DMS153 treated with DMSO at 0.1 percent for 48 hours (cell line): Measurements from ENCODE around the gene FIBP.

Experiments
- DNase-seq: peaks from one replicate; lab custom pipeline; 2025; ENCODE audit not compliant: unreplicated experiment; lab: John Stamatoyannopoulos, UW

Gene FIBP

GRCh38 chr11:65888163-65888814 lies at the start of gene FIBP:
Gene FIBP, minus strand, starts transcription at chr11:65888471. Its CDS starts 53 bp downstream, at chr11:65888418.
- DNase-seq: peak; percentile 88

- DNase-seq: no peak
These were observed 49.5 kb upstream of the FIBP start for GRCh38 chr11:65937766-65938165.

GRCh38 chr11:65934014-65934413 lies 45.7 kb upstream of the FIBP start:
- DNase-seq: no peak

GRCh38 chr11:65932558-65932919 lies 44.3 kb upstream of the FIBP start:
- no peak for DNase-seq

- DNase-seq: no peak
These were observed 43.7 kb upstream of the FIBP start for GRCh38 chr11:65931773-65932557.

- DNase-seq: no peak
These were observed 40.4 kb upstream of the FIBP start for GRCh38 chr11:65928667-65929066.

GRCh38 chr11:65927904-65928397 lies 39.7 kb upstream of the FIBP start:
- DNase-seq: no peak

GRCh38 chr11:65925397-65925796 lies 37.1 kb upstream of the FIBP start:
- no peak for DNase-seq

- DNase-seq: no peak
These were observed 34.3 kb upstream of the FIBP start for GRCh38 chr11:65922565-65922964.

GRCh38 chr11:65921876-65922275 lies 33.6 kb upstream of the FIBP start:
- DNase-seq: no peak

- DNase-seq: no peak
These were observed 32.8 kb upstream of the FIBP start for GRCh38 chr11:65921033-65921555.

- DNase-seq: no peak
These were observed 32.1 kb upstream of the FIBP start for GRCh38 chr11:65920372-65920802.

- no peak for DNase-seq
These were observed 31.5 kb upstream of the FIBP start for GRCh38 chr11:65919573-65920371.

- DNase-seq: peak; percentile 94
These were observed 30.9 kb upstream of the FIBP start, which contains the start of gene DRAP1 for GRCh38 chr11:65919141-65919572. Gene DRAP1, plus strand, starts transcription at chr11:65919426. Its CDS starts 76 bp downstream, at chr11:65919502.

- no peak for DNase-seq
These were observed 30.2 kb upstream of the FIBP start, which contains the start of gene C11orf68 for GRCh38 chr11:65918211-65919140. Gene C11orf68, minus strand, starts transcription at chr11:65919062. Its CDS starts 31 bp downstream, at chr11:65919031.

GRCh38 chr11:65917434-65918210 lies 29.4 kb upstream of the FIBP start:
- no peak for DNase-seq

- no peak for DNase-seq
These were observed 28.8 kb upstream of the FIBP start for GRCh38 chr11:65917077-65917433.

GRCh38 chr11:65916391-65916790 lies 28.1 kb upstream of the FIBP start:
- no peak for DNase-seq

GRCh38 chr11:65915821-65916251 lies 27.6 kb upstream of the FIBP start:
- no peak for DNase-seq
